ENCODE results near the gene USH1G.

The USH1G gene

GRCh38 chr17:74952431-74953133 lies 29.5 kb upstream of the USH1G start:
- no peak for TF ChIP-seq CTCF (IDR thresholded peaks at IDR 0.05; ENCODE audit: extremely low read depth, missing control alignments)
- DNase-seq (ENCODE audit: low spot score), result no peak

GRCh38 chr17:74951680-74952421 lies 28.8 kb upstream of the USH1G start:
- no peak for DNase-seq (ENCODE audit: low spot score)
- no peak for TF ChIP-seq CTCF (IDR thresholded peaks at IDR 0.05; ENCODE audit: extremely low read depth, missing control alignments)

GRCh38 chr17:74951065-74951464 lies 28.0 kb upstream of the USH1G start:
- TF ChIP-seq CTCF (IDR thresholded peaks at IDR 0.05; ENCODE audit: extremely low read depth, missing control alignments), result no peak
- no peak for DNase-seq (ENCODE audit: low spot score)

GRCh38 chr17:74950207-74950606 lies 27.2 kb upstream of the USH1G start:
- TF ChIP-seq CTCF (IDR thresholded peaks at IDR 0.05; ENCODE audit: extremely low read depth, missing control alignments), result no peak
- DNase-seq (ENCODE audit: low spot score), result no peak

GRCh38 chr17:74949455-74950115 lies 26.5 kb upstream of the USH1G start:
- DNase-seq (ENCODE audit: low spot score), result no peak
- no peak for TF ChIP-seq CTCF (IDR thresholded peaks at IDR 0.05; ENCODE audit: extremely low read depth, missing control alignments)

GRCh38 chr17:74947041-74947754 lies 24.1 kb upstream of the USH1G start:
- no peak for TF ChIP-seq CTCF (IDR thresholded peaks at IDR 0.05; ENCODE audit: extremely low read depth, missing control alignments)
- DNase-seq (ENCODE audit: low spot score), result no peak
